B cell (primary cell): ENCODE data around the gene LHPP.

Experiments used
- CTCF ChIP-seq: fragments of 200-600 bp; IDR thresholded peaks from one replicate; pipeline ENCODE4 v1.8.0; 2022; ENCODE audit warnings: antibody characterized with exemption, mild to moderate bottlenecking
- EZH2 ChIP-seq: IDR thresholded peaks from 2 replicates; pipeline ENCODE4 v1.6.1; 2012; ENCODE audit warnings: borderline replicate concordance, low read depth, mild to moderate bottlenecking, moderate library complexity, low read length; ENCODE audit not compliant: insufficient read depth, poor library complexity, severe bottlenecking

- TF ChIP-seq CTCF (peak; percentile 26), EZH2 (no peak)
Measured at GRCh38 chr10:124532106-124532641, 70.6 kb downstream of the LHPP start.
